IPS-NIHi7 (cell line): ENCODE measurements around the gene POU6F1.

Source experiments
- DNase-seq: peaks from one replicate; pipeline ENCODE4 v3.0.0; 2012; ENCODE audit warnings: mixed read lengths; ENCODE audit errors: extremely low spot score

The POU6F1 gene

GRCh38 chr12:51197736-51198567 is 19.9 kb downstream of the POU6F1 start:
- DNase-seq = no peak

DNA sequence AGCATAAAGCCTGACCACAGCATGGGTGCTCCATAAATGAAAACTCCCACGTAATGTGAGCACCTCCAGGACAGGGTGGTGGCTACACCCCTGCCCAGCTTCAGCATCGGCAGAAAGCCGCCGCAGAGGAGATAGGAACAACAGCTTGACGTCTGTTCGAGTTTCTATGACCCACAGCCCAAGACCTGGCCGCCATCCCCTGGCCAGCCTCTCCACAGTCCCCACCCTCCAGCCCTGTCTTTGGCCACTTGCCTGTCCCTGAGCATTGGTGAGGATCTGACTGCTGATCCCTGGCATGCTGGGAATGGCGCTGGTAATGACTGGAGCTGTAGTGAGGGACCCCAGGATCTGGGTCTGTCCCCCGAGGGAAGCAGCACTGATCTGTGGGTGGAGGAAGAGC is 21.3 kb downstream of the POU6F1 start:
- no peak for DNase-seq

GRCh38 chr12:51195841-51196240 is 22.0 kb downstream of the POU6F1 start:
- no peak for DNase-seq

DNA sequence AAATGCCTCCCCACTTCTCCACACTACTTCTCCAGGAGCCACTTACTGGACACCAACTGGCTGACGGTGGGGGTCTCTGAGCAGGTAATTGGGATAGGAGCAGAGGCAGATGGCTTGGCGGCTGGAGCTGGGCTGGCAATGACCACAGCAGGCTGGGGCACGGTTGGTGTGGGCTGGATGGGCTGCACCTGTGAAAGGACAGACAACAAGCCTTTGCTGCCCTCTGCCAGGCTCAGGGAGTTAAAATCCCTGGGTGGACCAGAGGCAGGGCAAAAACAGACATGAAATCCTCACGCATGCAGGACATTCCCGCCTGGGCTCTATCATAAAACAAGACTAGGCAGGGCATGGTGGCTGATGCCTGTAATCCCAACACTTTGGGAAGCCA is 25.6 kb downstream of the POU6F1 start:
- no peak for DNase-seq

- no peak for DNase-seq
These were observed 26.2 kb downstream of the POU6F1 start for GRCh38 chr12:51191516-51192283.

GRCh38 chr12:51190820-51191219 is 27.0 kb downstream of the POU6F1 start:
- DNase-seq = no peak

DNA sequence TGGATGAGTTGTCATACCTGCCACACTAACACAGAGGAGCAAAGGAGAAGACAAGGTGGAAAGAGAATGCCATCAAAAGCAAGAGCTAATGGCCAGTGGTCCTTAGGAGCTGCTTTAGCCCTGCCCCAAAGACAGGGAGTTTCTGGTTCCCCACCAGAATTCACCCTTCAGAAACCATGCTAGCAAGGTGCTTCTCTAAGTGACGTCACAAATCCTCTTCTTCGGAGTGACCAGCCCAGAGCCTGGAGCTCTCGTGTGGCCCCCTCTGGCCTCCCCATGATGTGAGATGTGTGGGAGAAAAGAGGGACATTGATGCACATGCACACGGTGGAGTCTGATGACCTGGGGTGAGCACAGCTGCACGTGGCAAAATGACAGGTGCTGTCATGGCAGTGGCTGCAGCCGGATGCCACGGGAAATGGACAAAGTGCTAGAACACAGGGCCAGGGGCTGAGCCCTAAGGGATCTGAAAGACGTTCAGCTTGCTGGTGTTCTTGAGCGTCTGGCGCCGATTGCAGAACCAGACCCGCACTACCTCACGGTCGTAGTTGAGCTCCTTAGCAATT is 28.0 kb downstream of the POU6F1 start:
- DNase-seq = no peak

- no peak for DNase-seq
These were observed 29.4 kb downstream of the POU6F1 start for GRCh38 chr12:51188359-51189051.

GRCh38 chr12:51187370-51187987 is 30.4 kb downstream of the POU6F1 start:
- no peak for DNase-seq

DNA sequence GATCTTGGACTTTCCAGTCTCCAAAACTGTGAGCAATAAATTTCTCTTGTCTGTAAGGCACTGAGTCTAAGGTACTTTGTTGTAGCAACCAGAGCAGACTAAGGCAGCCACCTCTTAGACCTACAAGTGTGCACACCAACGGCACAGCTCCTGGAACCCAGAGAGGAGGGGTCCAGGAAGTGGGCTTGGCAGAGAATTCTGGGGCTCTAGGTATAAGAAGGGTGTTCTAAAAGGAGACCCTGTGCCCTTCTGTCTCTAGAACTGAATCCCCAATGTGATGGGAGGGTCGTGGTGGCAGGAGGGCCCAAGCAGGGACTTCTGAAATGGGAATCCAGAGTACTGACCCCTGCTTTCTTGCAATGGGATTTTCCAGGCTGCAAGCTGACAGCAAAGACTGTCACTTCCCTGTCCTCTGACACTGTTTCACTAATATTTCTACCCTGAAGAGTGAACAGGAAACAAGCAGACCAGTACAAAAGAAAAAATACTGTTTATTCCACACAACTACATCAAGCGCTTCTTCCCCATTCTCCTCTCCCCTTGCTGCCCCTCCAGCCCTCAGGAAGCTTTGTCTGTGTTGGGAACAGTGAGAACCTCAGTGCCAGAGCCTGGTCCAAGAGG is 31.3 kb downstream of the POU6F1 start:
- no peak for DNase-seq

DNA sequence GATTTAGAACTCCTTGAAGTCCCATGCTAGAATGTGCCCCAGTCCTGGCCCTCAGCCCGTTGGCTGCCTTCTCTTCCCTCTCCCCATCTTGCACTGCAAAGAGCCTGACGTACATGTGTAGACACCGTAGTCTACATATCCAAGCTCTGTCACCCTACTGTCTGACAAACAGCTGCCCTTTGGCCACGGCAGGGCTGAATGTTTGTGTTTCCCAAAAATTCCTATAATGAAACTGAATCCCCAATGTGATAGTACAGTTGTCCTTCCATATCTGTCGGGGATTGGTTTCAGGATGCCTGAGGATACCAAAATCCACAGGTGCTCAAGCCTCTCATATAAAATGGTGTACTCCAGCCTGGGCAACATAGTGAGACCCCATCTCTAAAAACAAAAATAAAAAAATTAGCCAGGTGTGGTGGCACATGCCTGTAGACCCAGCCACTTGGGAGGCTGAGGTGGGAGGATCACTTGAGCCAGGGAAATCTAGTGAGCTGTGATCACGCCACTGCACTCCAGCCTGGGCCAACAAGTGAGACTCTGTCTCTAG is 32.6 kb downstream of the POU6F1 start:
- no peak for DNase-seq

GRCh38 chr12:51183816-51184215 is 34.0 kb downstream of the POU6F1 start:
- peak; percentile 9 for DNase-seq

DNA sequence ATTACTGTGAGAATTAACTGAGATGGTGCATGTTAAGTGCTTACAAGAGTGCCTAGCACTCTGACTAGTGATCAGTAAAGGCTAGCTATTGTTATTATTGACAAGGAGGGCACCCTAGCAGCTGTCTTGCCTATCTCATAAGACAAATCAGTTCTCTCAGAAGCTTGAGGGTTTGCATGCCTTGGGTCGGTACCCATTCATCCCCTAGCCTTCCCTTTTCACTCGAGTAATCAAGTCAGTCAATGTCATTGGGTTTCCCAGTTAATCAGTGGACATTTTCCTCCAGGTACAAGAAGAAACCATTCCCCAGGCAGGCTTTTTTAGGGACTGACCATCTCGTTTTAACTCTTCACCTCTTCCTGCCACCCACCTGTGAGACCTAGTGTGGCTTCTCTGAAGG is 34.5 kb downstream of the POU6F1 start:
- DNase-seq = no peak

DNA sequence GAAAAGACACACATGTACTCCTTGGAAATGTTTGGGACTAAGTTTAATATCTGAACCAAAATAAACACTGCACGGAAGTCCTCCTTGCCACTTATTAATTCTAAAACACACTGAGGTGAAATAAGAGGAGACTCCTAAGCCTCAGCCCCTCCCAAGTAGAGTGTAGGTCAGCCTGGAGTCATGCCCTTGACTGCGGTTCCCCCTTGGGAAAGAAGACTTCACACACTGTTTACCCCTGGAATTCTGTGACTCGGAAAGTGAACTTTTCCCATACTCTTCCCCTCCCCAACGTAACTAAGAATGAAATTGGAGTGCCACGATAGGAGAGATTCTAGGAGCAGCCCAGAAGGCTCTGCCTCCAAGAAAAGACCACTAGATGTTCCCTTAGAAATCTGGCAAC is 36.3 kb downstream of the POU6F1 start:
- no peak for DNase-seq

GRCh38 chr12:51177897-51178296 is 40.0 kb downstream of the POU6F1 start:
- no peak for DNase-seq

GRCh38 chr12:51174501-51174900 is 43.4 kb downstream of the POU6F1 start:
- no peak for DNase-seq

- DNase-seq = peak; percentile 98
These were observed 45.1 kb downstream of the POU6F1 start, which contains the start of gene TFCP2 for GRCh38 chr12:51172515-51173431. Gene TFCP2, minus strand, starts transcription at chr12:51173135. Its CDS starts 713 bp downstream, at chr12:51172422.

- peak; percentile 43 for DNase-seq
These were observed 45.9 kb downstream of the POU6F1 start for GRCh38 chr12:51171884-51172514.

- no peak for DNase-seq
These were observed 54.1 kb downstream of the POU6F1 start for GRCh38 chr12:51163795-51164194.
